HUES64 (cell line): ENCODE data around the gene CASP8.

Experiments
- H3K27ac ChIP-seq: 2 replicates; pipeline ENCODE4 v1.7.0; 2013; ENCODE audit warnings: low read depth, low read length, inconsistent platforms
- H3K27me3 ChIP-seq: 2 replicates; pipeline ENCODE4 v1.6.1; 2013; ENCODE audit warnings: mild to moderate bottlenecking, low read length; ENCODE audit not compliant: insufficient read depth
- H3K36me3 ChIP-seq: 2 replicates; pipeline ENCODE4 v1.6.1; 2013; ENCODE audit warnings: mild to moderate bottlenecking, low read length; ENCODE audit not compliant: insufficient read depth
- H3K4me1 ChIP-seq: 2 replicates; pipeline ENCODE4 v1.6.1; 2013; ENCODE audit warnings: mild to moderate bottlenecking, low read length, moderate library complexity; ENCODE audit not compliant: insufficient read depth
- H3K4me3 ChIP-seq: 2 replicates; pipeline ENCODE4 v1.5.1; 2013; ENCODE audit warnings: mild to moderate bottlenecking, low read length, moderate library complexity
- H3K9ac ChIP-seq: 2 replicates; pipeline ENCODE4 v1.6.1; 2013; ENCODE audit warnings: mild to moderate bottlenecking, low read depth, low read length
- H3K9me3 ChIP-seq: 2 replicates; pipeline ENCODE4 v1.6.1; 2013; ENCODE audit warnings: low read depth, low read length; ENCODE audit not compliant: insufficient read depth
- WGBS: fragments of 150-250, 120-280 bp; methylation state at CpG from one replicate; pipeline ENCODE4 v1.1.7; 2013; ENCODE audit warnings: missing lambda C conversion rate; 5-methylcytosine and 5-hydroxymethylcytosine counted together

The CASP8 gene

GRCh38 chr2:201261906-201262305 lies 1.6 kb downstream of the CASP8 start:
- Histone ChIP-seq H3K36me3 (no peaks in the 10 kb centered on the region), H3K9me3 (no peaks in the 10 kb centered on the region), H3K27me3 (no peaks in the 10 kb centered on the region), H3K4me1 (peaks cover 17% of the 10 kb centered on the region), H3K9ac (no peak overlapping the region), H3K27ac (no peak overlapping the region), H3K4me3 (no peak overlapping the region)
- WGBS: 82% methylated on average over 1 of the region's 2 CpGs

- Histone ChIP-seq H3K9me3 (no peaks in the 10 kb centered on the region), H3K27ac (no peak overlapping the region), H3K27me3 (no peaks in the 10 kb centered on the region), H3K4me3 (no peak overlapping the region), H3K4me1 (peaks cover 13% of the 10 kb centered on the region), H3K9ac (no peak overlapping the region), H3K36me3 (no peaks in the 10 kb centered on the region)
- 78% methylated on average over 4 of the region's 6 CpGs for WGBS
Observed at GRCh38 chr2:201262718-201263117, 2.4 kb downstream of the CASP8 start.

GRCh38 chr2:201263779-201264178 lies 3.4 kb downstream of the CASP8 start:
- no peak overlapping the region for H3K4me3 ChIP-seq

GRCh38 chr2:201264472-201265173 lies 4.3 kb downstream of the CASP8 start:
- no peak overlapping the region for H3K4me3 ChIP-seq

More at GRCh38 chr2:201263779-201264178, 3.4 kb downstream of the CASP8 start:
- 87% methylated on average over 2 of the region's 2 CpGs for WGBS
- Histone ChIP-seq H3K27ac (no peak overlapping the region), H3K36me3 (no peaks in the 10 kb centered on the region), H3K27me3 (no peaks in the 10 kb centered on the region), H3K9me3 (no peaks in the 10 kb centered on the region), H3K4me1 (peaks cover 2% of the 10 kb centered on the region), H3K9ac (no peak overlapping the region)

GRCh38 chr2:201266629-201267028 lies 6.3 kb downstream of the CASP8 start:
- Histone ChIP-seq H3K4me3 (no peak overlapping the region), H3K27me3 (no peaks in the 10 kb centered on the region), H3K36me3 (no peaks in the 10 kb centered on the region), H3K9ac (no peak overlapping the region), H3K27ac (no peak overlapping the region), H3K9me3 (no peaks in the 10 kb centered on the region), H3K4me1 (no peaks in the 10 kb centered on the region)
- WGBS: 67% methylated on average over 1 of the region's 2 CpGs

More at GRCh38 chr2:201264472-201265173, 4.3 kb downstream of the CASP8 start:
- Histone ChIP-seq H3K27ac (no peak overlapping the region), H3K9ac (no peak overlapping the region), H3K36me3 (no peaks in the 10 kb centered on the region), H3K27me3 (no peaks in the 10 kb centered on the region), H3K9me3 (no peaks in the 10 kb centered on the region), H3K4me1 (no peaks in the 10 kb centered on the region)
- 89% methylated on average over 5 of the region's 7 CpGs for WGBS

- Histone ChIP-seq H3K36me3 (no peaks in the 10 kb centered on the region), H3K9ac (no peak overlapping the region), H3K9me3 (no peaks in the 10 kb centered on the region), H3K27ac (no peak overlapping the region), H3K27me3 (no peaks in the 10 kb centered on the region), H3K4me1 (no peaks in the 10 kb centered on the region), H3K4me3 (no peak overlapping the region)
- 94% methylated on average over 12 of the region's 12 CpGs for WGBS
Observed at GRCh38 chr2:201267278-201268030, 7.1 kb downstream of the CASP8 start.

- Histone ChIP-seq H3K9ac (no peak overlapping the region), H3K4me3 (no peak overlapping the region), H3K36me3 (0 out of 2 replicates have a peak, but pooled peaks cover 3% of the 10 kb centered on the region), H3K9me3 (no peaks in the 10 kb centered on the region), H3K27ac (no peak overlapping the region), H3K4me1 (no peaks in the 10 kb centered on the region), H3K27me3 (no peaks in the 10 kb centered on the region)
- WGBS: no CpG with 5 or more reads among the region's 2 CpGs
Observed at GRCh38 chr2:201269764-201270163, 9.4 kb downstream of the CASP8 start.

- Histone ChIP-seq H3K9me3 (no peaks in the 10 kb centered on the region), H3K4me3 (no peak overlapping the region), H3K4me1 (no peaks in the 10 kb centered on the region), H3K27me3 (no peaks in the 10 kb centered on the region), H3K36me3 (0 out of 2 replicates have a peak, but pooled peaks cover 3% of the 10 kb centered on the region), H3K27ac (no peak overlapping the region), H3K9ac (no peak overlapping the region)
- 95% methylated on average over 9 of the region's 9 CpGs for WGBS
Observed at GRCh38 chr2:201270293-201271001, 10.1 kb downstream of the CASP8 start.

GRCh38 chr2:201271917-201272316 lies 11.6 kb downstream of the CASP8 start:
- Histone ChIP-seq H3K4me1 (no peaks in the 10 kb centered on the region), H3K9ac (no peak overlapping the region), H3K36me3 (0 out of 2 replicates have a peak, but pooled peaks cover 3% of the 10 kb centered on the region), H3K4me3 (no peak overlapping the region), H3K27ac (no peak overlapping the region), H3K9me3 (no peaks in the 10 kb centered on the region), H3K27me3 (no peaks in the 10 kb centered on the region)
- 90% methylated on average over 2 of the region's 2 CpGs for WGBS

- Histone ChIP-seq H3K4me1 (no peaks in the 10 kb centered on the region), H3K9me3 (no peaks in the 10 kb centered on the region), H3K36me3 (peaks cover 3% of the 10 kb centered on the region; the same call in 1 of the 2 replicates), H3K27me3 (no peaks in the 10 kb centered on the region), H3K4me3 (no peak overlapping the region), H3K9ac (no peak overlapping the region), H3K27ac (no peak overlapping the region)
- WGBS: 95% methylated on average over 8 of the region's 9 CpGs
Observed at GRCh38 chr2:201273330-201273983, 13.1 kb downstream of the CASP8 start.
